DND-41 (cell line): ENCODE data around the gene VAPA.

Experiments used
- EZH2 ChIP-seq: IDR thresholded peaks from 3 replicates; pipeline ENCODE4 v1.6.1; 2012; ENCODE audit warnings: borderline replicate concordance, low read depth, mild to moderate bottlenecking, moderate library complexity, low read length, inconsistent platforms; ENCODE audit not compliant: severe bottlenecking
- TF ChIP-seq, protein P1 (sequence below): IDR thresholded peaks from 2 replicates; pipeline ENCODE4 v1.5.1; 2012; ENCODE audit warnings: borderline replicate concordance, low read length, moderate library complexity, mild to moderate bottlenecking; ENCODE audit not compliant: poor library complexity, severe bottlenecking; ENCODE audit errors: extremely low read depth

DNA sequence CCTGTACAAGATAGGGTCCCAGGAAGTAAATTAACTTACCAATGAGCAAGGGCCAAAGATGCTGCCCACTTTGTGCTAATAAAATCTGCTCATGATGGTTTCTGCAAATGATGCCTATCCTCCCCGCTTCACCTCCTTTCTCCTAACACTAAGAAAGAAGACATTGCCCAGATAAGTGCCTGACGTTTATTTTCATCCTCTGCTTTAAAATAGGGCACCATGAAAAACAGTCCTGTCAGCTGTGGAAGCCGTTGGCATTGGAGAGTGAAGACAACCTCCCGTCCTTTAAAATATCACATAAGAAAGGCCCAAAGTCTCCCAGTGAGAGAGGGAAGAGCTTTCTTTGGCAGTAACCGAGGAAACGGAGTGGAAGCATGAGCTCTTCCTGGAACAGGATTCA, 29.7 kb upstream of the VAPA start:
- TF ChIP-seq, protein P1, sequence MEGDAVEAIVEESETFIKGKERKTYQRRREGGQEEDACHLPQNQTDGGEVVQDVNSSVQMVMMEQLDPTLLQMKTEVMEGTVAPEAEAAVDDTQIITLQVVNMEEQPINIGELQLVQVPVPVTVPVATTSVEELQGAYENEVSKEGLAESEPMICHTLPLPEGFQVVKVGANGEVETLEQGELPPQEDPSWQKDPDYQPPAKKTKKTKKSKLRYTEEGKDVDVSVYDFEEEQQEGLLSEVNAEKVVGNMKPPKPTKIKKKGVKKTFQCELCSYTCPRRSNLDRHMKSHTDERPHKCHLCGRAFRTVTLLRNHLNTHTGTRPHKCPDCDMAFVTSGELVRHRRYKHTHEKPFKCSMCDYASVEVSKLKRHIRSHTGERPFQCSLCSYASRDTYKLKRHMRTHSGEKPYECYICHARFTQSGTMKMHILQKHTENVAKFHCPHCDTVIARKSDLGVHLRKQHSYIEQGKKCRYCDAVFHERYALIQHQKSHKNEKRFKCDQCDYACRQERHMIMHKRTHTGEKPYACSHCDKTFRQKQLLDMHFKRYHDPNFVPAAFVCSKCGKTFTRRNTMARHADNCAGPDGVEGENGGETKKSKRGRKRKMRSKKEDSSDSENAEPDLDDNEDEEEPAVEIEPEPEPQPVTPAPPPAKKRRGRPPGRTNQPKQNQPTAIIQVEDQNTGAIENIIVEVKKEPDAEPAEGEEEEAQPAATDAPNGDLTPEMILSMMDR, result no peak
- no peak for TF ChIP-seq EZH2
